ENCODE measurements around the gene HSPA1L. TPM values are rescaled to one million over a fixed set of nuclear protein-coding genes. Genes with fewer than 3 reads are reported as not detected.

HSPA1L gene
- polyA plus RNA-seq, 1 donor, result 3.8 TPM

- peak; percentile 34 for DNase-seq
Measured at GRCh38 chr6:31765910-31766794, 48.9 kb downstream of the HSPA1L start.

GRCh38 chr6:31765559-31765909 lies 49.5 kb downstream of the HSPA1L start:
- DNase-seq, result no peak

GRCh38 chr6:31764198-31764597 lies 50.9 kb downstream of the HSPA1L start:
- DNase-seq, result no peak

- peak; percentile 40 for DNase-seq
Measured at GRCh38 chr6:31763619-31763940, 51.5 kb downstream of the HSPA1L start.

- DNase-seq, result no peak
Measured at GRCh38 chr6:31762878-31763618, 52.0 kb downstream of the HSPA1L start.

- DNase-seq, result no peak
Measured at GRCh38 chr6:31762356-31762755, 52.7 kb downstream of the HSPA1L start, which contains the start of gene SAPCD1. Gene SAPCD1 (plus strand): TSS chr6:31762656. CDS start chr6:31763055, 399 bp downstream.

- DNase-seq, result no peak
Measured at GRCh38 chr6:31761343-31761742, 53.7 kb downstream of the HSPA1L start.

- DNase-seq, result no peak
Measured at GRCh38 chr6:31760790-31761189, 54.3 kb downstream of the HSPA1L start.

Other genes with a start within 250 kb of the HSPA1L start
- 0.40 TPM for gene LTA, start 243.0 kb downstream of the HSPA1L start, polyA plus RNA-seq (ENCODE audit: insufficient read length)
- gene TNF, start 239.7 kb downstream of the HSPA1L start, polyA plus RNA-seq (ENCODE audit: insufficient read length), result 0.17 TPM
- 0.91 TPM for gene LTB, start 232.9 kb downstream of the HSPA1L start, polyA plus RNA-seq (ENCODE audit: insufficient read length)
- gene LST1, start 229.0 kb downstream of the HSPA1L start, polyA plus RNA-seq (ENCODE audit: insufficient read length), result 2.6 TPM
- not detected for gene NCR3, start 222.3 kb downstream of the HSPA1L start, polyA plus RNA-seq (ENCODE audit: insufficient read length)
- gene AIF1, start 200.0 kb downstream of the HSPA1L start, polyA plus RNA-seq (ENCODE audit: insufficient read length), result 60.5 TPM
- 184 TPM for gene PRRC2A, start 194.6 kb downstream of the HSPA1L start, polyA plus RNA-seq (ENCODE audit: insufficient read length)
- 242 TPM for gene BAG6, start 162.6 kb downstream of the HSPA1L start, polyA plus RNA-seq (ENCODE audit: insufficient read length)
- gene APOM, start 159.4 kb downstream of the HSPA1L start, polyA plus RNA-seq (ENCODE audit: insufficient read length), result 95.0 TPM
- gene C6orf47, start 154.5 kb downstream of the HSPA1L start, polyA plus RNA-seq (ENCODE audit: insufficient read length), result 18.2 TPM
- 27.5 TPM for gene GPANK1, start 150.3 kb downstream of the HSPA1L start, polyA plus RNA-seq (ENCODE audit: insufficient read length)
- gene CSNK2B, start 149.2 kb downstream of the HSPA1L start, polyA plus RNA-seq (ENCODE audit: insufficient read length), result 237 TPM
- 31.1 TPM for gene LY6G5B, start 145.3 kb downstream of the HSPA1L start, polyA plus RNA-seq (ENCODE audit: insufficient read length)
- gene LY6G5C, start 134.2 kb downstream of the HSPA1L start, polyA plus RNA-seq (ENCODE audit: insufficient read length), result 2.7 TPM
- 60.7 TPM for gene ABHD16A, start 112.0 kb downstream of the HSPA1L start, polyA plus RNA-seq (ENCODE audit: insufficient read length)
- 0.32 TPM for gene LY6G6F, start 108.4 kb downstream of the HSPA1L start, polyA plus RNA-seq (ENCODE audit: insufficient read length)
- not detected for gene LY6G6D, start 99.9 kb downstream of the HSPA1L start, polyA plus RNA-seq (ENCODE audit: insufficient read length)
- gene LY6G6C, start 93.5 kb downstream of the HSPA1L start, polyA plus RNA-seq (ENCODE audit: insufficient read length), result 1.1 TPM
- gene MPIG6B, start 91.9 kb downstream of the HSPA1L start, polyA plus RNA-seq (ENCODE audit: insufficient read length), result 1.7 TPM
- 148 TPM for gene DDAH2, start 86.0 kb downstream of the HSPA1L start, polyA plus RNA-seq (ENCODE audit: insufficient read length)
- gene CLIC1, start 78.8 kb downstream of the HSPA1L start, polyA plus RNA-seq (ENCODE audit: insufficient read length), result 268 TPM
- 62.2 TPM for gene MSH5, start 75.3 kb downstream of the HSPA1L start, polyA plus RNA-seq (ENCODE audit: insufficient read length)
- gene SAPCD1, start 52.6 kb downstream of the HSPA1L start, polyA plus RNA-seq (ENCODE audit: insufficient read length), result 16.0 TPM
- 8.5 TPM for gene VWA7, start 38.0 kb downstream of the HSPA1L start, polyA plus RNA-seq (ENCODE audit: insufficient read length)
- 69.7 TPM for gene VARS1, start 19.5 kb downstream of the HSPA1L start, polyA plus RNA-seq (ENCODE audit: insufficient read length)
- gene LSM2, start 8.3 kb downstream of the HSPA1L start, polyA plus RNA-seq (ENCODE audit: insufficient read length), result 71.7 TPM
- 72.3 TPM for gene HSPA1A, start 260 bp upstream of the HSPA1L start, polyA plus RNA-seq (ENCODE audit: insufficient read length)
- 112 TPM for gene HSPA1B, start 12.5 kb upstream of the HSPA1L start, polyA plus RNA-seq (ENCODE audit: insufficient read length)
- gene NEU1, start 47.5 kb upstream of the HSPA1L start, polyA plus RNA-seq (ENCODE audit: insufficient read length), result 66.3 TPM
- 52.6 TPM for gene SLC44A4, start 63.7 kb upstream of the HSPA1L start, polyA plus RNA-seq (ENCODE audit: insufficient read length)
- gene EHMT2, start 82.4 kb upstream of the HSPA1L start, polyA plus RNA-seq (ENCODE audit: insufficient read length), result 84.3 TPM
- 23.1 TPM for gene ZBTB12, start 86.8 kb upstream of the HSPA1L start, polyA plus RNA-seq (ENCODE audit: insufficient read length)
- 3.9 TPM for gene C2, start 112.4 kb upstream of the HSPA1L start, polyA plus RNA-seq (ENCODE audit: insufficient read length)
- gene CFB, start 130.8 kb upstream of the HSPA1L start, polyA plus RNA-seq (ENCODE audit: insufficient read length), result 10.7 TPM
- gene NELFE, start 143.7 kb upstream of the HSPA1L start, polyA plus RNA-seq (ENCODE audit: insufficient read length), result 89.9 TPM
- gene SKIC2, start 143.9 kb upstream of the HSPA1L start, polyA plus RNA-seq (ENCODE audit: insufficient read length), result 60.8 TPM
- gene DXO, start 156.9 kb upstream of the HSPA1L start, polyA plus RNA-seq (ENCODE audit: insufficient read length), result 29.4 TPM
- gene C4A, start 166.8 kb upstream of the HSPA1L start, polyA plus RNA-seq (ENCODE audit: insufficient read length), result 17.0 TPM
- gene C4B, start 199.5 kb upstream of the HSPA1L start, polyA plus RNA-seq (ENCODE audit: insufficient read length), result 22.3 TPM
- 0.55 TPM for gene CYP21A2, start 223.1 kb upstream of the HSPA1L start, polyA plus RNA-seq (ENCODE audit: insufficient read length)